GM21825 (cell line): ENCODE measurements around the gene ARHGEF28.

Experiments
- ATAC-seq: cut with Tn5 transposase; IDR thresholded peaks from one replicate; pipeline ENCODE4 v1.9.1; 2021; ENCODE audit warnings: mild to moderate bottlenecking, moderate library complexity; ENCODE audit not compliant: unreplicated experiment

Gene ARHGEF28

DNA sequence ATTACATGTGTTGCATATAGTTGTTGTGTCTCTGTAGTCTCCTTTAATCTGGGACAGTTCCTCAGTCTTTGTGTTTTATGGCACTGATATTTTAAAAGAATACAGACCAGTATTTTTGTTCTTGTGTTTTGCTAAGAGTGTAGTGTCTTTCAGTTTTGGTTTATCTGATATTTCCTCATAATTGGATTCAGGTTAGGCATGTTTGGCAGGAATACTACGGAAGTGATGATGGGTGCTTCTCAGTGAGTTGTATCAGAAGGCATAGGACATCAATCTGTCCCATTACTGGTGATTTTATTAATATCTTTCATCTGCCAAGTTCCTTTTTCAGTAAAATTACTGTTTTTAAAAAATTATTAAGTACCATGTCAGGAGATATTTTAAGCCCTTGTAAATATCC lies 212.9 kb downstream of the ARHGEF28 start:
- ATAC-seq: no peak

DNA sequence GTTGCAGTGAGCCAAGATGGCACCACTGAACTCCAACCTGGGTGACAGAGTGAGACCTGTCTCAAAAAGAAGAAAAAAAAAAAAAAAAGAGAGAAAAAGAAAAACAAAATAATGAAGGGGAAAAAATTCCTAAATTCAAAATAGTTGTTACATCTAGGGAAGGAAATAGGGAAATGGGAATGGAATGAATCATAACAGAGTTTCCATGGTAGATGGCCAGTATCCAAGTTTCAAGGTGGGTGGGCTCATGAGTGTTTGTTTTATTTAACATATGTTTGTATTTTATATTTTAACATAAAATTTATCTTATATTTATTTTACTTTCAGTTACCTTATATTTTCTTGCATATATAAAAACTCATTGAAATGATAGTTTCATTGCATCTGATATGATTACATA lies 215.6 kb downstream of the ARHGEF28 start:
- no peak for ATAC-seq

DNA sequence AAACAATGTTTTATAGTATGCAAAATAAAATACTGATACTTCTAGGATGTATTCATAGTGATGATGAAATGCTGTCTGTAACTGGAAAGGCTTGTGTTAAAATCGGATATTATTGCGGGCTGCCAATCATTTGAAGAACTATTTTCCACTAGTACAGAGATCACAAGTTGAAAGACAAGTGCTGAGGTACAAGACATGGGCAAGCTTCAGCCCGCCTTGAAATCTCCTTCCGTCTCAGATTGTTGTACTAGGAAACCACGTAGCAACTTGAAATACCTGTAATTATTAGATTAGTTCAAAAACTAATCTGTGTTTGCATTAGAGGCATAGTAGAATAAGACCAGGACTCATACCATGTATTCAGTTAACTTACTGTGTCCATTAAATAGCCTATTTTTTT lies 218.2 kb downstream of the ARHGEF28 start:
- no peak for ATAC-seq

DNA sequence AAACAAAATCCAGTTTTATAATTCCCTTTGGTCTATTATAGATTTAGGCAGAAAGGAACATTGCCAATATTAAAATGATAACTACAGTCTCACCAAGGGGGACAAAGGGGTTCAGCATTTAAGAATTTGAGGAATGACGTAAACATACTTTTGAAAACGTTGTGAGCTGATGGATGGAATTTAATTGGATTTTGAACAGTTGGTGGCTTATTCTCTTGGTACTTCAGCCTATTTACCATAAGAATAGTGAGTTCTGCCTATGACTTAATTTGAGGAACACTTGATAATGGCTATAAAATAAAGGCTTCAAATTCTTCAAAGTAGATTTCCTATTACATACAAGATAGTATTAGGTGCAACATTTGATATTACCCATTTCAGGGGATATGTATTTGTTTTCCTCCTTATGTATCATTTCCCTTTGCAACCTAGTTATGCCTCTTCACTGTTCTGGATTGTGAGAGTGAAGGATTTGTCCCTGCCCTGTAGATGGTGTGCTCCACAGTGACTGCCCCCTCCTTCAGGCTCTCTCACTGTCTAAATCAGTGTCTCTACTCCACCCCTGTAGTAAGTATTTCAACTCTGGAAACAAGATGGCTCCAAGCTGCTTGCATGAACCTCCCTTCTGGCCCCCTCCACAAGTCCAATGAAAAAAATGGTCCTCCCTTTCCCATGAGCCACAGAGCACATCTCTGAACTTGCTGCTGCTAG lies 225.6 kb downstream of the ARHGEF28 start:
- ATAC-seq: no peak

DNA sequence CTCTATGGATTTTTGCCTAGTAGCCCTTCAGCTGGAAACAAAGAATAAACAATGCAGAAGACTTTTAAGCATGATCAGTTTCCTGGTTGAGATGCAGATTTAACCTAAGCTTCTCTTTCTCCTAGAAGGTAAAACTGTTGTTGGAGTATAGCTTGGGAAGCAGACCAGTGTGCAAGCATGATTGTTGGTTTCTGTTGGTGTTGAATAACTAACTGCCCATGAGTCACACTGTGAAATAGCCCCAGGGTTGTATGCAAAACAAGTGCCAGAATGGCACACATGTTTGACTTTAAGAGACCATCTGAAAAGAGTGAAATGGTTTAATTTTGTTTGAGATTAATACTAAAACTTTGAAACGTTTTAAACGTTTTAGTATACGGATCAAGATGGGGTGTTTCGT lies 227.1 kb downstream of the ARHGEF28 start:
- ATAC-seq: no peak

DNA sequence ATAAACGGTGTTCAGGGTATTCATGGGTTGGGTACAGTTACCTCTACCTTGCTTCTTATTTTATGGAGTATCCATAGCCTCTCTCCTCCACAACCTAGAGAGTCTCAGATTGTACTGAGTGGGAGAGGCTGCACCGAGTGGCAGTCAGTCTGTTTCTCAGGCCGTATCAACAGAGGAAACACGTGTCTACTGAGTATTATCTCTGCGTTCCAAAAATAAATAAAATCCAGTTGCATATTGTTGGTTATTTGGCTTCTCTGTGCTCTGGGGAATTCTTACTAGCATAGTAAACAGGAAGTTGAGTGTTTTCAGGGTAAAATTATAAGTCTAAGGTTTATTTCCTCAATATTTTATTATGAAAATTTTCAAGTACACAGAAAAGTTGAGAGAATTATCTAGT lies 231.0 kb downstream of the ARHGEF28 start:
- ATAC-seq: no peak

DNA sequence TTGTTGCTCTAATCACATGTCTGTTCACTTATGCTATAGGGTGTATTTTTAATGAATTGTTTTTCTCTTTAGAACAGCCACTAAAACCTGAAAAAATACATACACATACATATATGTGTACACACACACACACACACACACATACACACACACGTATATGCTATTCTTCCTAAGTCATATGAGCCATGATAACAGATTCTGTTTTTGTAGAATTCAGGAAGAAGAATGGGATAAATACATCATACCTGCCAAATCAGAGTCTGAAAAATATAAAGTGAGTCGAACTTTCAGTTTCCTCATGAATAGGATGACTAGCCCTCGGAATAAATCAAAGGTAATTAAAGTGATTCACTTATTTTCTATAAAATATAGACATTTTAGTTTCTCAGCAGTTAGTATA lies 231.4 kb downstream of the ARHGEF28 start:
- ATAC-seq: no peak

DNA sequence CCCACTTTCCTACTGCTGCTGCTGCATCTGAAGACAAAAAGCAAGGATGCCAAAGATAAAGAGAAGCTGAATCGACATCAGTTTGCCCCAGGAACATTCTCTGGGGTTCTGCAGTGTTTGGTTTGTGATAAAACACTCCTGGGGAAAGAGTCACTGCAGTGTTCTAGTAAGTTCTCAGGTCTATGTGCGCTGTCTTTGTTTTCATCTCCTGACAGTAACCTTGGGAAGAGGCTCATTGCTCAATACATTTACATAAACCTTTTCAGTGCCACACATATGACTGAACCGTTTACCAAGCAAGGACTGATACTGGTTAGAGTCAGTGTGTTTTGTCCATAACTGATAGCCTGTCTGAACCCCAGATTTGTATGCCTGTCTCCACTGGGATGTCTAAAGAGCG lies 232.1 kb downstream of the ARHGEF28 start:
- ATAC-seq: no peak

DNA sequence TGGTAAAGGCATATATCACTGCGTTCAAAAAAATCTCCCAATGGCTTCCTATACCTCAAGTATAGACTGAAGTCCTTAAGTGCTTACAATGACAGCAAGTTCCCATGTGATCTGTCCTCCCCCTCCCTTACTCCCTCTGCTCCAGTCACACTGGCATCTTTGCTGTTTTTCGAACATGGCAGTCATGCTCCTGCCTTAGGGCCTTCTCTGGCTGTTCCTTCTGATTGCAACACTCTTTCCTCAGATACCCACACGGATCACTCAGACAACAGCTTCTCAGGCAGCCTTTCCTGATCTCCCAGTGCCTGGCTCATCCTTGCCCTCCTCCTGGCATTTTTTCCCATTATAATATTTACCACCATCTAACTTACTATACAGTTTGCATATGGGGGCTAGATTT lies 232.8 kb downstream of the ARHGEF28 start:
- ATAC-seq: no peak

DNA sequence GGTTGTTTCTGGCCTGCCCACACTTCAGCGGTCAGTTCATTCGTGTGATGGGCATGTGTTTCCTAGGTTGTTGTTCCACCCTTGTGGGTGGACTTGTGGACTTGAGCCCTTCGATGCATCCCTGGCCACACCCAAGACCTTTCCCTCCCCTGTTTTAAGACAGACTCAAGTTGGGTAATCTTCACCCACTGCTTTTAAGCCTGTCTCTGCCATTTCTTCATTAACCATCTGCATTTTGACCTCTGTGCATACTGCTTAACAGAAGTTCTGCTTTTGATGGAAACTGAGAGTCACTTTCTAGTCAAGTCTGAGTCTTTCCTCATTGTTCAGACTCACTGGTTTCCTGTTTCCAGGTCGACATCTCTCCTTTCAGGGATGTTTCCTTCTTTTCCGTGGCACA lies 233.7 kb downstream of the ARHGEF28 start:
- ATAC-seq: no peak

DNA sequence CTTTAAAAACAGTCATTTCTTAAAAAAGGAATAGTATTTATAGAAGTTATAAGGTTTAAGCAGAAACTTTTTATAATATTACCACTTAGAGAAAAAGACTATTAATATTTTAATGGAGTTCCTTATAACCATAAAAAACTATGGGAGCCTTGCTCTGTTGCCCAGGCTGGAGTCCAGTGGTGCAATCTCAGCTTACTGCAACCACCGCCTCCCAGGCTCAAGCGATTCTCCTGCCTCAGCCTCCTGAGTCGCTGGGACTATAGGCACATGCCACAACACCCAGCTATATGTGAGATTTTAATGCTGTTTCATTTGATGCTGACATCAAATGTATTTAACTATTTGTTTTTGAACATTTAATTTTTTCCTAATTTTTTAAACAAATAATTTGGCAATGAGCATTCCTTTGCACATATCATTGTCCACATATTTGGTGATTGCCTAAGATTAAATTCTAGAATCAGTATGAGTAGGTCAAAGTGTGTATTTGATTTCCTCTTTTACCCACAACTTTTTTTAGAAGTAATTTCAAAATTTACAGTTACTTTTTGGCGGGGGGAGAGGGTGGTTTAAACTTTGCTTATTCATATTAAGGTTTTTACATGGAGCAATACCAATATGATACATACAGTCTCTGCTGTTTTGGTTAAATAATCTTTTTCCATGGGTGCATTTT lies 235.5 kb downstream of the ARHGEF28 start:
- ATAC-seq: no peak

DNA sequence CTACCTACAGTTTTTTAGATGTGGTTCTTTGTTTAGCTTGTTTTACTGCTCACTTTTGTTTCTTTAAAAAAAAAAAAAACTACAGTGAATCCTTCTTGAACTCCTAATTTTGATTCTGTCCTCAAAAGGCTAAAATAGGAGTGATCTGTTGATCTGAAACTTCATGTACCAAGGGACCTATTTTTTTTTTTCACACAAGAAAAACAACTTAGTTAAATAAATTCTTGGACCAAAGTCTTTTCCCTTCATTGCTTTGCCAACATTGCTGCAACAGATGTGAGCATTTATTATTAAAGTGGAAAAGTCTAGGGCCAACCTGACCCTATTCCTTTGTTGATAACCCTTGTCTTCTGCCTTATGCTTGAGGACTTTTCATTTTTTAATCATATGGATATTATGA lies 236.8 kb downstream of the ARHGEF28 start:
- no peak for ATAC-seq

DNA sequence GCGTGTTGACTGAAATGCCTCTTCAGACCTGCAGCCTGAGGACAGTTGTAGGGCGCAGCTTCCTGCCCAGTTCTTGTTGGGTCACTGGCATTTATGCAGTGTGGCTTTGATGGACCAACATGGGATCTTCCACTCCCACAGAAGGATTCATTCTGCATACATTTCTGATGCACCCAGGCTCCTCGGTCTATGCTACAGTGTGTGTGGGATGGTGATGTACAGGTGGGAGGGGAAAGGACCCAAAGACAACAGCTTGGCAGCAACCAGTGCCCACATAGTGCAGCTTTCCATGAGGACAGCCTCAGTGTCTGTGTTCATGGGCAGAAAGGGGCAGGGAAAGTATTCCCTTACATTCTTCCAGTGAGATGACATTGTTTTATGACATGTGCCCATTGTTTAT lies 237.9 kb downstream of the ARHGEF28 start:
- ATAC-seq: no peak

DNA sequence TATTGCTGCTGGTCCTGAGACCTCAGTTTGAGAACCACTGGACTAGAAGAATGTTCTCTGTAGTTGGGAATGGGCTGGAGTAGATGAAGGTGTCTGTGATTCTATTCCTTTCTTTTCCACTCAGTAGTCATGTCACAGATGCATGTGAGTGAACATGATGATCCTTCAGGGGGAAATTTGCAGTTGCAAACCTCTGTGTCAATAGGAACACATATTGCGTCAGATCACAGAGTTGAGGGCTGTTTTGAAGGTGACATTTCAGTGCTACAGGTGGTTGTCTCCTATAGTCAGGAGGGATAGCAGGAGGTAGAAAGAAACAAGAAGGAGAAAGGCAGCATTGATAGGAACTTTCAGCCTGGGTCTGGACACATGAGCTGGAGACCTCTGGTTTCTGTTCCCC lies 239.3 kb downstream of the ARHGEF28 start:
- no peak for ATAC-seq

DNA sequence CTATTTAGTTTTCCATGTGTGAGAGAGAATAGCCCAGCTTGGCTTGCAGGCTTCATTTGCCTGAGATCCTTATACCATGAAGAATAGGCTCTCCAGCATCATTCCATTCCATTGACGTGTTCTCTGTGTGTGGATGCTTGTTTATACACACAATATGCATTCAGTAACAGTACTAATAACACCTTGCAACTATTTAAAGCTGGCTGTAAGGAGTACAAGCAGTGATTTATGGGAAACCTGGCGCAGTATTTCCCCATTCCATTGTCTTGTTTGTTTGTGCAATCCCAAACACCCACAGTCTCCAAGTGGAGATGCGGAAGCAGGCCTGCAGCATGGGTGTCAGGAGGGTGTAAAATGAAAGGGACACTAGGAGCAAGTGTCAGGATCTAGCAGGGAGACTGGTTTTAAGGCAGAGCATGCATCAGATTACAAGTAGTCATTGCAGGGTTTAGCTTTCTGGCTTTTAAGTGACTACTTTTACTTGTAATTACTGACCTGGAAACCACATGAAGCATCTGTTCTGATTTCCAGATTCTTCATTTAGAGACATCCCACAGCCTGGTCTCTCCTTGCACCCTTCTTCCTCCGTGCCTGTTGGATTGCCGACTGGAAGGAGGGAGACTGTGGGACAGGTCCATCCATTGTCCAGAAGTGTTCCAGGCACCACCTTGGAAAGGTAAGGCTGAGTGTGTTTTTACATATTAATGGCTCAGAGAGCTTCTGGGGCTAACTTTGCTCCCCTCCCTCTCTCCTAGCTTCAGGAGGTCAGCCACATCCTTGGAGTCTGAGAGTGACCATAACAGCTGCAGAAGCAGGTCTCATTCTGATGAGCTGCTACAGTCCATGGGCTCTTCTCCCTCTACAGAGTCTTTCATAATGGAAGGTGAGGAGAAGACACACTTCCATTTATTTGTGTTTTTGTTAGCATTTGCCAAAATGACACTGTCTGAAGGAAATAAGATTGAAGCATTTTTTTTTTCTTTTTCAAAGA lies 241.6 kb downstream of the ARHGEF28 start:
- no peak for ATAC-seq

DNA sequence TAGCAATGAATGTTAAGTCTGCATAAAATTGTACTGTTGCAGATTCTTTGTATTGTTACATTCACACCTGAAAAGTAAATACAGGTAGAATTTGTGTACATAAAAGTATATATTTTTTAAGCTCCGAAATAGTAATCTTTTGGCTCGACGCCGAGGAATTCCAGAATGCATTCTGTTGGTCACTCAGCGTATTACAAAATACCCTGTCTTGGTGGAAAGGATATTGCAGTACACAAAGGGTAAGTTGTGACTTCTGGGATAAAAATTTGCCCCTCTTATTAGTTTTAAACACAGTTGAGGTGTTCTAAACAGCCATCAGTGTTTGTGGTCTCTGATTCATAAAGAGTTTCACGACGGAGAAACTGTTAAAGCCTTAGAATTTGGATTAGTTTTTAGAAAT lies 257.6 kb downstream of the ARHGEF28 start:
- no peak for ATAC-seq

DNA sequence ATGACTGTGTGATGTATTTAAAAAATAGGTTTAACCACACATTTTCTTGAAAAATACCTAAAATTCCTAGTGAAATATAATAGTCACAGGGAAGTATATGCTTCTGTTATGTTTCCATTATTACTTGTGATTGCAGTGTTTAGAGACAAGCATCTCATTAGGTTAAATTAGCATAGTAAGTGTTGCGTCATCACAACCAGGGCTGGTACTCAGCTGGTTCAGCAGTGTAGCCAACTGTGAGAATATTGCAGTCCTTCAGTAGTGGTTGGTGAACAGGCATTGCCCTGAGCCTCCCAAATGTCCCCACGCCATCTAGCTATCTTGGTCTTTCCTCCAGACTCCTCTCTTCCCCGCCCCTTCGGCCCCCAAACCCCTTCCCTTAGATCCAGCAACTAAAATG lies 261.7 kb downstream of the ARHGEF28 start:
- ATAC-seq: no peak

DNA sequence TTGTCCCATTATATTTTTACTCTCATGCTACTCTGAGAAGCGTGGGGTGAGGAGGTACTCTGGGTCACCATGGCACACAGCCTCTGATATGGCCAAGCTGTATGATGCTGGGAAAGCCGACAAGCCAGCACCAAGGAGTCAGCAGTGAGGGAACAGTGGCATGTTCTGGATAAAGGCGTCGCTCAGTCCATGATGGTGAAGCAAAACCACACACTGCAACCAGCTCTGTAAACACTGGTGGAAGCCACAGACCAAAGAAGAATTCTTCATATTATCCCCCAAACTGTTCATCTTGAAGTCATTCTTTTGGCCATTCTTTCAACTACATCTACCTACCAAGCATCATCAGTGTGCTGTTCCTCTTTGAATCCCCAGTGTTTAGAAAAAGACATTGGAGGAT lies 264.6 kb downstream of the ARHGEF28 start:
- no peak for ATAC-seq

DNA sequence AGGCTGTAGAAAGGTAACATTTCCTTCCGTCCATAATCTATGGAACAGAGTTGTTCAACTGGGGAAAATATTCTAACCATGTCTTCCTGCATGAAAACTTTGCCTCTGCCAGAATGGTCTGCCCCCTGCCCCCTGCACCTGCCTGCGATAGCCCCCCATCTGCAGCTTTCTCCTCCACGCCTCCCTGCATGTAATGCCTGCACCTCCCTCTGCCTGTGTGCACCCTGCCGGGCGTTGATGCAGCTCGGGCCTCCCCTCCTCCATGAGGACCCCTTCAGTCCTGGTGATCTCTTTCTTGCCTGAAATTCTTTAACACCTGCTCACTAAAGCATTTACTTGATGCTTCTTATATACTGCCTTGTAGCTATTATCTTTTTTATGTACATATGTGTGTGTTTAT lies 266.2 kb downstream of the ARHGEF28 start:
- ATAC-seq: no peak

DNA sequence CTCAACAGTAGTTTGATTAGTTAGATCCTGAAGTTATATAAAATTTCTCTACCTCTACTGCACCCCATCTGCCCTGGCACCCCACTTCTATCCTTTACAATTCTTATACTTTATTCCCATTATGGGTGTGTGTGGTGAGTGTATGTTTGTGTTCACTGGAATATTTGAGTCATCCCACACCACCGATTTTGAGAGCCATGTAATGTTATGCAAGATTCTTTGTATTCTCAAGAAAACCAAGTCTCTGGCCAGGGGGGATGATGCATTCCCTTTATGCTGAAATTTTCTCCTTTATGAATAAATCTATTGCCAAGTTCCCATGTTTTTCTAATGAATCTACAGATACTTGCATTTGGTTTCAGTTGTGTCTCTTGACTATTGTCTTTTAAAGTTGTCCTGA lies 266.8 kb downstream of the ARHGEF28 start:
- no peak for ATAC-seq

DNA sequence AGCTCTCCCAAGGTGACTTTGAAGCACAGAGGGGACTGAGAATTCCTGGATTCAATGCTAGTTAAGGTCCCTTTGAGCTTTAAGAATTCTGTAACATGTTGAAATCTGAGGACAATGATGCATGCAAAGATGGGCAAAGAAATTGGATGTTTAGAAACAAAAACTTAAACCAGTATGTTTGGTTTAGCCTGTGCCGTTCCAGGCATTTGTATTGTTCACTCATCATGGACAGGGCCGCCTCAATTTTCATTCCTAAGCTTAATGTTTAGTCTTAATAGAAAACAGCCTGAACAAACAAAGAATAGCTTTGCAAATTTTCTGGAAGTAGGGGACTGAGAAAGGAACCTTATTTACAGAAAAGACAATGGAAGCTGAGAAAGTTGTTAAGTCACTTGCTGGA lies 267.8 kb downstream of the ARHGEF28 start:
- ATAC-seq: no peak

DNA sequence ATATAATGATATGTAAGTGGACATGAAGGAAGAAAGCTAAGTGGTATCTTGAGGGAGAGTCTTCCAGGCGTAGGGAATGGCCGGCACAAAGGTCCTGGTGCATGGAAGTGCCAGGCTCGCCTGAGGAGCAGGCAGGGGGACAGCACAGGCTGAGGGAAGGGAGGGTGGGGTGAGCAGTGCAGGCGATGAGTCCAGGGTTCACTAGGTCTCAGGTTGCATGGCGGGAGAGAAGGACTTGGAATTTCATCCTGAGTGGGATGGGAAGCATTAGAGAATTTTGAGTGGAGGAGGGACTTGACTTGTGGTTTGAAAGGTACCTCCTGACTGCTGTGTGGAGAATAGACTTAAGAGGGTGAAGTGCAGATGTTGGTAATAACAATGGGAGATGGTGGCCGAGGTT lies 268.9 kb downstream of the ARHGEF28 start:
- no peak for ATAC-seq
